Panc1 (cell line): ENCODE measurements around the gene DNAJC10.

Experiments used
- CTCF ChIP-seq: fragments of 450-650 bp; IDR thresholded peaks from 2 replicates; pipeline ENCODE4 v1.5.1; 2017; ENCODE audit warnings: mild to moderate bottlenecking
- POLR2AphosphoS5 ChIP-seq: IDR thresholded peaks from 2 replicates; pipeline ENCODE4 v1.6.1; 2012; ENCODE audit warnings: mild to moderate bottlenecking, low read depth, low read length, moderate library complexity
- TF ChIP-seq, protein P1 (sequence below), 2 experiments: IDR thresholded peaks; 2 replicates each; pipeline ENCODE4 v1.6.1; 2011 to 2012; ENCODE audit warnings: low read depth in 2 of 2, control low read depth in 1 of 2, low read length in 1 of 2, mild to moderate bottlenecking in 1 of 2, moderate library complexity in 1 of 2; ENCODE audit not compliant: insufficient read depth in 1 of 2

DNA sequence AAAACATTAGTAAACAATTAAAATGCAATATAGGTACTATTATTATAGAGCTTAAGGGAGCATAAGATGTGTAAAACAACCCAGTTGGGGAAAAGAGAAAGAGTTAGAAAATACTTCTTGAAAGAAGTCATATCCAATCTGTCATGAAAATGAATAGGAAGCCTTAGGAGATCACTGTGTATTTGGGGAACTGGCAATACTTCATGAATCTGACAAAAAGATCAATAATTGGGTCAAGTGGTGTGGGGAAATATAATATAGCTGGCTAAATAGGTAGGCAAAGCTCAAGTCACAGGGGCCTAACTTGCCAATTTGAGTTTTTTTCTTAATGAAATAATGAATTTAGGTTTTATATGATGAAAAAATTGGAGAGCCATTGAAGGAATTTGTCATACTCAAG is 14.4 kb downstream of the DNAJC10 start:
- TF ChIP-seq, protein P1, sequence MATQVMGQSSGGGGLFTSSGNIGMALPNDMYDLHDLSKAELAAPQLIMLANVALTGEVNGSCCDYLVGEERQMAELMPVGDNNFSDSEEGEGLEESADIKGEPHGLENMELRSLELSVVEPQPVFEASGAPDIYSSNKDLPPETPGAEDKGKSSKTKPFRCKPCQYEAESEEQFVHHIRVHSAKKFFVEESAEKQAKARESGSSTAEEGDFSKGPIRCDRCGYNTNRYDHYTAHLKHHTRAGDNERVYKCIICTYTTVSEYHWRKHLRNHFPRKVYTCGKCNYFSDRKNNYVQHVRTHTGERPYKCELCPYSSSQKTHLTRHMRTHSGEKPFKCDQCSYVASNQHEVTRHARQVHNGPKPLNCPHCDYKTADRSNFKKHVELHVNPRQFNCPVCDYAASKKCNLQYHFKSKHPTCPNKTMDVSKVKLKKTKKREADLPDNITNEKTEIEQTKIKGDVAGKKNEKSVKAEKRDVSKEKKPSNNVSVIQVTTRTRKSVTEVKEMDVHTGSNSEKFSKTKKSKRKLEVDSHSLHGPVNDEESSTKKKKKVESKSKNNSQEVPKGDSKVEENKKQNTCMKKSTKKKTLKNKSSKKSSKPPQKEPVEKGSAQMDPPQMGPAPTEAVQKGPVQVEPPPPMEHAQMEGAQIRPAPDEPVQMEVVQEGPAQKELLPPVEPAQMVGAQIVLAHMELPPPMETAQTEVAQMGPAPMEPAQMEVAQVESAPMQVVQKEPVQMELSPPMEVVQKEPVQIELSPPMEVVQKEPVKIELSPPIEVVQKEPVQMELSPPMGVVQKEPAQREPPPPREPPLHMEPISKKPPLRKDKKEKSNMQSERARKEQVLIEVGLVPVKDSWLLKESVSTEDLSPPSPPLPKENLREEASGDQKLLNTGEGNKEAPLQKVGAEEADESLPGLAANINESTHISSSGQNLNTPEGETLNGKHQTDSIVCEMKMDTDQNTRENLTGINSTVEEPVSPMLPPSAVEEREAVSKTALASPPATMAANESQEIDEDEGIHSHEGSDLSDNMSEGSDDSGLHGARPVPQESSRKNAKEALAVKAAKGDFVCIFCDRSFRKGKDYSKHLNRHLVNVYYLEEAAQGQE (IDR thresholded peaks at IDR 0.05; ENCODE audit: insufficient read depth in 1 of 2, low read depth in 2 of 2, low read length in 1 of 2) = no peak
- TF ChIP-seq CTCF (no peak), POLR2AphosphoS5 (no peak)
